ENCODE results near the gene PRM3.

DNA sequence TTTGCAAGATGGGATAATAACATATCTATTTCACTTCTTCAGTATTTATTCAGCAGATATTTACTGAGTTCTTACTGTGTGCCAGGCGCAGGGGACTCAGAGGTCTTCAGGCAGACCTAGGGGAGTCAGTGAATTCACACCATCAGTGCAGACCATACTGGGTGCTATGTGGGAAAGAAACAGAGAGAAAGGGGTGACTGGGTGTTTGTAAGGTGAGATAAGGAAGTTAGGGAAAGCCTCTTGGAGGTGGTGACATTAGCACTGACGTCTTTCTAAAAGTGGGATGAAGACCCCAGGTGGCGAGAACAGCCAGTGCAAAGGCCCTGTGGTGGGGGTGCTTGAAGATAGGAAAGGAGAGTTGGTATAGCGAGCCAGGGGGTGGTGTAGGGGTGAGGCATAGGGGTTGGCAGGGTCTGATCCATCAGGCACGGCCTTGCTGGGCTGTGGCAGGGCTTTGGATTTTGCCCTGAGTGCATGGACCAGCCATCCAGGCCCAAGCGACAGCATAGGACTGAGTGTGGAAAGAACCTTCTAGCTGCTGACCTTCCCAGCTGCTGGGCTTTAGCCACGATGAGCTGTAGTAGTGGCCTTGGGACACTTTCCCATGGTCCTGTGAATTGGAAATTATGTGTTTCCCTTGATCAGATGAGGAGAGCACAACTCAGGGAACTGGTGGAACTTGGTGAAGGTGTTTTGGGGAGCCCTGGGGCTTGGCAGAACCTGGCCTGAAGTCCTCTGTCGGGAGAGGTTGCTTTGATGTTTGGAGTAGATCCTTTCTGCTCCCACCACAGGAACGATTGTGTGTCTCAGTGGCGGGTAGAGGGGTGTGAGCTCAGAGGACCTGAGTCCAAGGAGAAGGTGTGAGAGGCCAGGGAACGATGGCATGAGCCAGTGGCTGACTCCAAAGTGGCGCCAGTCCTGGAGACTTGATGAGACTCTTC, 13.5 kb downstream of the PRM3 start:
- TF ChIP-seq POLR2AphosphoS5 (IDR thresholded peaks at IDR 0.05) (no peak), CTCF (IDR thresholded peaks at IDR 0.05) (no peak), POLR2A (IDR thresholded peaks at IDR 0.05) (no peak)

Measured in breast epithelium (tissue), 3 donors.